Esophagus muscularis mucosa (tissue), 4 donors: Measurements from ENCODE around the gene PDZRN3.

Source experiments
- EP300 ChIP-seq: sonication (generic); formaldehyde crosslinking; IDR thresholded peaks from one replicate; pipeline ENCODE4 v1.6.1; 2017; ENCODE audit warnings: antibody characterized with exemption
- POLR2A ChIP-seq: fragments of 450-650 bp; IDR thresholded peaks from one replicate; pipeline ENCODE4 v1.6.1; 2017; ENCODE audit warnings: antibody characterized with exemption, moderate library complexity, mild to moderate bottlenecking, low read depth
- POLR2AphosphoS5 ChIP-seq, 2 donors: sonication (generic); formaldehyde crosslinking; IDR thresholded peaks; one replicate each; pipeline ENCODE4 v1.6.1; 2017; ENCODE audit warnings: antibody characterized with exemption in 2 of 2
- TF ChIP-seq, protein P1 (sequence below), 3 experiments: fragments of 200-600 bp in 2 of 3; fragments of 450-650 bp in 1 of 3; sonication (generic) in 2 of 3; IDR thresholded peaks; one replicate each; pipeline ENCODE4 v1.5.1; 2017 to 2019; ENCODE audit warnings: antibody characterized with exemption in 3 of 3, mild to moderate bottlenecking in 2 of 3, moderate library complexity in 1 of 3

DNA sequence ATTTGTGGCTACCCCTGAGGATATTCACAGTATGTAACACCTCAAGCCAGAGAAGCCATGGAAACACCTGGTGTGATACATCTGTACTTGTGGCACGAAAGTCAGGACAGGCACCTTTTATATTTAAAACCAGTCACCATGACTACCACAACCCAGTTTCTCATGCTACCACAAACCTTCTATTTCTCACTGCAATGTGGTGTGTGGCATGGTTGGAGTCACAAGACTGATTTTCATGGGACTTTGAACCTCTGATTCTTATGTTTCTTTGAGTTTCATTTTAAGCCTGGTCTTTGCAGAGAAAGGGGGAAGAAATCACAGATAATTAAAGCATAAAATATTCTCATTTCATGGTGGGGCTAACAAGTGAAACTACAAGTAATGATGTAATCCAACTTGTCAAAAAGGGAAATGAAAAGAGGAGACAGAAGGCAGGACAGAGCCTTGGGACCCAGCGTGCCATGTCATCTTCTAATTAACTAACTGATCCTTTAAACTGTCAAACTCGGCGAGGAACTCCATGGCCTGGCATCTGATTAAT, 175.9 kb downstream of the PDZRN3 start:
- TF ChIP-seq, protein P1, sequence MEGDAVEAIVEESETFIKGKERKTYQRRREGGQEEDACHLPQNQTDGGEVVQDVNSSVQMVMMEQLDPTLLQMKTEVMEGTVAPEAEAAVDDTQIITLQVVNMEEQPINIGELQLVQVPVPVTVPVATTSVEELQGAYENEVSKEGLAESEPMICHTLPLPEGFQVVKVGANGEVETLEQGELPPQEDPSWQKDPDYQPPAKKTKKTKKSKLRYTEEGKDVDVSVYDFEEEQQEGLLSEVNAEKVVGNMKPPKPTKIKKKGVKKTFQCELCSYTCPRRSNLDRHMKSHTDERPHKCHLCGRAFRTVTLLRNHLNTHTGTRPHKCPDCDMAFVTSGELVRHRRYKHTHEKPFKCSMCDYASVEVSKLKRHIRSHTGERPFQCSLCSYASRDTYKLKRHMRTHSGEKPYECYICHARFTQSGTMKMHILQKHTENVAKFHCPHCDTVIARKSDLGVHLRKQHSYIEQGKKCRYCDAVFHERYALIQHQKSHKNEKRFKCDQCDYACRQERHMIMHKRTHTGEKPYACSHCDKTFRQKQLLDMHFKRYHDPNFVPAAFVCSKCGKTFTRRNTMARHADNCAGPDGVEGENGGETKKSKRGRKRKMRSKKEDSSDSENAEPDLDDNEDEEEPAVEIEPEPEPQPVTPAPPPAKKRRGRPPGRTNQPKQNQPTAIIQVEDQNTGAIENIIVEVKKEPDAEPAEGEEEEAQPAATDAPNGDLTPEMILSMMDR (IDR thresholded peaks at IDR 0.05): no peak
- no peak for TF ChIP-seq POLR2AphosphoS5 (IDR thresholded peaks at IDR 0.05)
- TF ChIP-seq POLR2A: no peak
- no peak for TF ChIP-seq EP300
